Measurements from ENCODE around the gene MT2A.

GRCh38 chr16:56607109-56607618 lies 1.2 kb upstream of the MT2A start:
- no peak for TF ChIP-seq CTCF (IDR thresholded peaks at IDR 0.05)
- no peak for TF ChIP-seq POLR2A (IDR thresholded peaks at IDR 0.05)
